ENCODE measurements around the gene AGL. TPM values are rescaled to one million over a fixed set of nuclear protein-coding genes. Genes with fewer than 3 reads are reported as not detected.

Gene AGL
- total and polyA plus RNA-seq, 2 of the 13 experiments (the other 11 are each of a cell fraction or from before 2014, with no cell fraction given), result 4.3 to 13.1 TPM

DNA sequence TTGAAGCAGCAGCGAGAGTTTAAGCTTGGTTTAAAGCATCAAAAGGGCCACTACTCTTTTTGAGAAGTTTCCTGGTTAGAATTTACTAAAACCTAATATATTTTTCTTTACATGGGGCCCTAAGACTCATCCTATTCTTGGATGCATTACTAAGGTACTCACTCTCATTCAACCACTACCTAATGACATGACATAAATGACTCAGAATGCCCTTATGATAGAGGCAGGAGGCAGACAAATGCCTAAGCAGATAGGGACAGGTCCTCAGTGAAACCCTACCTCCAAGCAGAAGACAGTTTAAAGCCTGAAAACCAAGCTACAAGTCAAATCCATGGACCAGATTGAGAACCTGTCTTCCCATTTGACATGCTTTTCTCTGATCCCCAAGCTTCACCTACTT is 85.4 kb downstream of the AGL start:
- Histone ChIP-seq H3K36me3 (replicated peaks in 1 of 2; ENCODE audit: control insufficient read depth in 1 of 2, insufficient read depth in 2 of 2, low read length in 2 of 2) (no peaks in the 10 kb centered on the region), H3K4me1 (ENCODE audit: insufficient read depth, low read length) (no peaks in the 10 kb centered on the region), H3K79me2 (ENCODE audit: insufficient read depth, low read length) (no peaks in the 10 kb centered on the region), H3K4me2 (ENCODE audit: low read depth, low read length) (no peak overlapping the region), H4K20me1 (ENCODE audit: insufficient read depth, low read length) (no peaks in the 10 kb centered on the region), H3K27me3 (ENCODE audit: control insufficient read depth in 1 of 2, insufficient read depth in 2 of 2, low read length in 2 of 2) (no peaks in the 10 kb centered on the region), H3K27ac (ENCODE audit: extremely low read length, insufficient read depth, low read length) (no peak overlapping the region), H3K9me3 (ENCODE audit: low read length) (no peaks in the 10 kb centered on the region), H3K9ac (ENCODE audit: insufficient read depth, low read depth, low read length) (no peak overlapping the region), H3K4me3 (replicated peaks in 1 of 3; ENCODE audit: insufficient read depth in 1 of 3, low read depth in 2 of 3, low read length in 3 of 3) (no peak overlapping the region), H2AFZ (ENCODE audit: low read length) (no peak overlapping the region)
- DNase-seq (ENCODE audit: low spot score) (no peak), ATAC-seq (no peak), FAIRE-seq (no peak)
- in situ Hi-C loops (cut with HindIII; ENCODE audit: extremely low pct_ligation_motif_present, low pct_unique_long_range_greater_than_20kb) (no loop called here), intact Hi-C loops (cut with micrococcal nuclease; ENCODE audit: unreplicated experiment) (no loop called here)
- TF ChIP-seq DMAP1 (CRISPR knock-in tag; IDR thresholded peaks at IDR 0.05) (no peak), KAT8 (CRISPR knock-in tag; IDR thresholded peaks at IDR 0.05) (no peak), ZNF556 (CRISPR knock-in tag; IDR thresholded peaks at IDR 0.05; ENCODE audit: borderline replicate concordance) (no peak), ZNF24 (IDR thresholded peaks at IDR 0.05) (no peak), ZNF350 (CRISPR knock-in tag; IDR thresholded peaks at IDR 0.05; ENCODE audit: borderline replicate concordance, low read depth) (no peak), SP140L (CRISPR knock-in tag; IDR thresholded peaks at IDR 0.05; ENCODE audit: borderline replicate concordance) (no peak), ZNF710 (CRISPR knock-in tag; IDR thresholded peaks at IDR 0.05; ENCODE audit: borderline replicate concordance) (no peak), ELK4 (CRISPR knock-in tag; IDR thresholded peaks at IDR 0.05; ENCODE audit: borderline replicate concordance) (no peak), CREM (IDR thresholded peaks at IDR 0.05) (no peak), CREM (CRISPR knock-in tag; IDR thresholded peaks at IDR 0.05) (no peak), ZNF800 (CRISPR knock-in tag; IDR thresholded peaks at IDR 0.05) (no peak)
- TF ChIP-seq, protein P1, sequence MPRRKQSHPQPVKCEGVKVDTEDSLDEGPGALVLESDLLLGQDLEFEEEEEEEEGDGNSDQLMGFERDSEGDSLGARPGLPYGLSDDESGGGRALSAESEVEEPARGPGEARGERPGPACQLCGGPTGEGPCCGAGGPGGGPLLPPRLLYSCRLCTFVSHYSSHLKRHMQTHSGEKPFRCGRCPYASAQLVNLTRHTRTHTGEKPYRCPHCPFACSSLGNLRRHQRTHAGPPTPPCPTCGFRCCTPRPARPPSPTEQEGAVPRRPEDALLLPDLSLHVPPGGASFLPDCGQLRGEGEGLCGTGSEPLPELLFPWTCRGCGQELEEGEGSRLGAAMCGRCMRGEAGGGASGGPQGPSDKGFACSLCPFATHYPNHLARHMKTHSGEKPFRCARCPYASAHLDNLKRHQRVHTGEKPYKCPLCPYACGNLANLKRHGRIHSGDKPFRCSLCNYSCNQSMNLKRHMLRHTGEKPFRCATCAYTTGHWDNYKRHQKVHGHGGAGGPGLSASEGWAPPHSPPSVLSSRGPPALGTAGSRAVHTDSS (CRISPR knock-in tag; conservative IDR thresholded peaks at IDR 0.05), result no peak
- CTCF ChIA-PET (ENCODE audit: low intra/inter-chr PET ratio, low total read pairs), result no interaction called here
- WGBS (ENCODE audit: low lambda C conversion rate), result 3% methylated on average over 1 of the region's 1 CpG
- no TSS peak for BruUV-seq (replicated peaks)
- POLR2A ChIA-PET, result no interaction called here

All from HepG2 (cell line).